ENCODE data around the gene DTX3L.

DNA sequence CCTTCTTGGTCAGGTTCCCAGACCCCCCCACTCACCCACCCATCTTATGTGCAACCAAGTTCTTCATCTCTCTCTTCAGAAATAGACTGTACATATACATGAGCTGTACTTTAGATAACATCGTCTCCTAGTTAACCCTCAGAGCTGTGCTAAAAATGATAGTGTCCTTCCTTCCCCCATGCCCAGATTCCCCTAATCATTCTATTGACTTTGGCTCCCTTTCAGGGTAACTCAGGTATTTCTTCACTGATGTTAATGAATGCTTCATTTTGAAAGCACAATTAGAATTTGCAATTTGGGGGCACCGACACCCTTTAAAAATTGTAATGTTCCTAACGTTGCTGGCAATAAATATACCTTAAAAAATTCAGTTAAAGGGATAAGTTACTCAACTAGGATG, 11.0 kb upstream of the DTX3L start:
- TF ChIP-seq ZBTB8A (CRISPR knock-in tag; IDR thresholded peaks at IDR 0.05; ENCODE audit: borderline replicate concordance, low read depth) (no peak), CBX5 (CRISPR knock-in tag; IDR thresholded peaks at IDR 0.05; ENCODE audit: borderline replicate concordance) (no peak), ZNF768 (CRISPR knock-in tag; IDR thresholded peaks at IDR 0.05) (no peak), TGIF2 (CRISPR knock-in tag; IDR thresholded peaks at IDR 0.05) (no peak), RELA (CRISPR knock-in tag; IDR thresholded peaks at IDR 0.05) (no peak), EP300 (IDR thresholded peaks at IDR 0.05; ENCODE audit: low read depth in 2 of 2, low read length in 2 of 2) (no peak), EP300 (CRISPR knock-in tag; IDR thresholded peaks at IDR 0.05; ENCODE audit: borderline replicate concordance) (no peak), FOXK2 (IDR thresholded peaks at IDR 0.05) (no peak)
- TF ChIP-seq, protein P1, sequence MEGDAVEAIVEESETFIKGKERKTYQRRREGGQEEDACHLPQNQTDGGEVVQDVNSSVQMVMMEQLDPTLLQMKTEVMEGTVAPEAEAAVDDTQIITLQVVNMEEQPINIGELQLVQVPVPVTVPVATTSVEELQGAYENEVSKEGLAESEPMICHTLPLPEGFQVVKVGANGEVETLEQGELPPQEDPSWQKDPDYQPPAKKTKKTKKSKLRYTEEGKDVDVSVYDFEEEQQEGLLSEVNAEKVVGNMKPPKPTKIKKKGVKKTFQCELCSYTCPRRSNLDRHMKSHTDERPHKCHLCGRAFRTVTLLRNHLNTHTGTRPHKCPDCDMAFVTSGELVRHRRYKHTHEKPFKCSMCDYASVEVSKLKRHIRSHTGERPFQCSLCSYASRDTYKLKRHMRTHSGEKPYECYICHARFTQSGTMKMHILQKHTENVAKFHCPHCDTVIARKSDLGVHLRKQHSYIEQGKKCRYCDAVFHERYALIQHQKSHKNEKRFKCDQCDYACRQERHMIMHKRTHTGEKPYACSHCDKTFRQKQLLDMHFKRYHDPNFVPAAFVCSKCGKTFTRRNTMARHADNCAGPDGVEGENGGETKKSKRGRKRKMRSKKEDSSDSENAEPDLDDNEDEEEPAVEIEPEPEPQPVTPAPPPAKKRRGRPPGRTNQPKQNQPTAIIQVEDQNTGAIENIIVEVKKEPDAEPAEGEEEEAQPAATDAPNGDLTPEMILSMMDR (CRISPR knock-in tag; IDR thresholded peaks at IDR 0.05), result no peak

All from HepG2 (cell line).